Stimulated activated naive CD4-positive, alpha-beta T cell (primary cell): ENCODE measurements around the gene ALDH7A1.
A peak's percentile ranks its signal among the peaks of the same experiment; 100 is the strongest.

Source experiments
- DNase-seq, 6 experiments: peaks; one replicate each; lab custom pipeline; 2025; lab: John Stamatoyannopoulos, UW

ALDH7A1 gene

DNA sequence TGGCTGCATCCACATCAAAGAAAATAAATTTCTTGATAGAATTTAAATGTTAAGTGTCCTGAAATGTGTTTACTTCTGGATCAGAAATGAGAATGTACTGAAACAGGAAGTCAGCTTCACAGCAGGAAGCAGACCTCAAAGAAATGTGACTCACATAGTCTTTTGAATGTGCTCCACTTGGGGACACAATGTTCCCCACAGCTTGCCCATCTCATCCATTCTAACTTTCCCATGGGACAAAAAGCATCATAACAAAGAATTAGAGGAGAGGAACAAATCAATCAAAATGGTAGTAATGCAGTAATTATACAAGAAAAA lies 86.1 kb downstream of the ALDH7A1 start:
- DNase-seq, result peak in 3 of 6 experiments; percentile 39 to 63 (median 56)

GRCh38 chr5:126508251-126508961 lies 86.6 kb downstream of the ALDH7A1 start:
- DNase-seq, result no peak

- no peak for DNase-seq
These were observed 88.9 kb downstream of the ALDH7A1 start for GRCh38 chr5:126506079-126506478.

DNA sequence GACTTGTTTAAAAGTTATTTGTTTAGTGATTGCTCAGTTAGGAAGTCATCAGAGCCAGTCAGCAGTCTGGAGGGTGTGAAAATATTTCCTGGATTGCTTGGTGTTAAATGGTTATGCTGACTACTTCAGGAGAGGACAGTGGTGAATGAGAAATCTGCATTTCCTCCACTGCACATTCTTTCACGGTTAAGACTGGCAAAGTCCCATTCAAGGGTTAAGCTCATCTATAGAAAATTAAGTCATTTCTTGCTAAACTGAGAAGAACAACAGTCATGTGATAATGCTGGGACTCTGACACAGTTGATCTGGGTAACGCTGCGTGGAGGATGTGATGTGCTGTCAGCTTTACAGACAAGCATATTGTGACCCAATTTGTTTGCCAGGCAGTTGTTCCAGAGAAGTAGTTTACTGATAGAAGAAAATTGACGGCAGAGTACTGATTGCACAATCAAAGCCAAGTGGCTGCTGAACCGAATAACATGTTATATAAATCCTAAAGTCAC lies 91.4 kb downstream of the ALDH7A1 start:
- DNase-seq, result peak in 3 of 6 experiments; percentile 40 to 55 (median 51)

DNA sequence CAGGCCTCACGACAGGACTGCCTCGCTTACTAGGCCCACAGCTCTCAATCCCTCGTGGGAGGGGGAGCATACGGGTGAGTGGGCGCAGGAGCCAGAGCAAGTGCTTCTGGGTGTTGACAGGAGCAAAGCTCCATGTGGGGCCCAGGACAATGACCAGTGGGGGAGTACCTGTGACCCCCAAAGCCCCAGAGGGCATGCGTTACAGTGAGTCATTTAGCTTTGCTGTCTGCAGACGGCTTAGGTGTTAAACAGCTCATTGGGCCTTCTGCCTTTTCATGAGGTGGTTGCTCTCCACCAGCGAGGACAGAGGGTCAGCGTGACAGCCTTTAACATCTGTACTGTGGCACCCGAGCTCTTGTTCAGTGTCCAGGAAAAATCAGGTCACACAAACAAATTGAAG lies 93.6 kb downstream of the ALDH7A1 start:
- no peak for DNase-seq

DNA sequence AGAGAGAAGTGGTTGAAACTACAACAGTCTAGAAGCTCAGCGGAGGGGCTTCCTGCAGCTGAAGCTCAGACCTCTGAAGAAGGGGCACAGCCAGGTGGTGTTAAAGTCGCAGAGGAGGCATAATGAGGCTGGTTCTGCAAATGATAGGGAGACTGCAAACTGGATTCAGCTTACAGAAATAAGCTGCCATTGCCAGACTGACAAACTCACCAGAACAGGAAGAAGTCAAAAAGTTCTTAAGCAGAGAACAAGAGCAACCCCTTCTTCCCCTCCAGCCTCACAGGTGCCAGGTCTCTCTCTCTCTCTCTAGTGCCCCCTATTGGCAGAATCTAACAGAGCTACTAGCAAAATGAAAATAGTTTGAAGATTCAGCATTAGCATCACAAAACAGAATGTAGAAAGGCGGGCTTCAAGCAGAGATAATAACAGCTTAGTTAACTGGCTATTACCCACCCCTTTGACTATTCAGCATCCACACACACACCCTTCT lies 95.1 kb downstream of the ALDH7A1 start:
- DNase-seq, result peak; percentile 4 to 84 (median 46)

GRCh38 chr5:126499278-126499677 lies 95.7 kb downstream of the ALDH7A1 start:
- no peak for DNase-seq

DNA sequence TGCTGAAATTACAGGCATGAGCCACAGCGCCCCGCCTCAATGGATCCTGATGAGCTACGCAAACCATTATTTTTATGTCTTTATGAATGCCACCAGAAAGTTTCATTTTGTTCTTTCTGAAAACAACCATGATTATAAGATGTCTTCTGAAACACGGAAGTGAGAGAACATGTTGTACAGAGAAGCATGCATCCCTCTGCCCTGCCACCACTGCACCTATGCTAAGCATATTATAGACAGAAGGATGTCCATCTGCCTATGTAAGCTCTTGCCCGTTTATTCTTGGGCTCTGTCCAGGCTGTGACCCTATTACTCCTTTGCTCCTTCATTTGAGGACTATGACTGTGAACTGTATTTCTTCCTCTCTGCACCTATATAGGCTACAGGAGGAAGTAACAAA lies 97.5 kb downstream of the ALDH7A1 start:
- DNase-seq, result no peak

DNA sequence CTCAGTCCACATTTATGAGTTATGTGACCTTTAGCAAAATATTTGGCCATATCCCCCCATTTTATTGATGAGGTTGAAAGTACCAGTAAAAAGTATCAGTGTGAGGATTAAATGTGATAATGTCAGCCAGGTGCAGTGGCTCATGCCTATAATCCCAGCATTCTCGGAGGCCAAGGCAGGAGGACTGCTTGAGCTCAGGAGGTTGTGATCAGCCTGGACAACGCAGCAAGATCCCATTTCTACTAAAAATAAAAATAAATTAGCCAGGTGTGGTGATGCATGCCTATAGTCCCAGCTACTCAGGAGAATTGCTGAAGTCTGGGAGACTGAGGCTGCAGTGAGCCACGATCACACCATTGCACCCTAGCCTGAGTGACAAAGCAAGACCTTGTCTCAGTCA lies 100.6 kb downstream of the ALDH7A1 start:
- no peak for DNase-seq

GRCh38 chr5:126492939-126493338 lies 102.1 kb downstream of the ALDH7A1 start:
- DNase-seq, result no peak

- no peak for DNase-seq
These were observed 104.7 kb downstream of the ALDH7A1 start for GRCh38 chr5:126490167-126490940.

DNA sequence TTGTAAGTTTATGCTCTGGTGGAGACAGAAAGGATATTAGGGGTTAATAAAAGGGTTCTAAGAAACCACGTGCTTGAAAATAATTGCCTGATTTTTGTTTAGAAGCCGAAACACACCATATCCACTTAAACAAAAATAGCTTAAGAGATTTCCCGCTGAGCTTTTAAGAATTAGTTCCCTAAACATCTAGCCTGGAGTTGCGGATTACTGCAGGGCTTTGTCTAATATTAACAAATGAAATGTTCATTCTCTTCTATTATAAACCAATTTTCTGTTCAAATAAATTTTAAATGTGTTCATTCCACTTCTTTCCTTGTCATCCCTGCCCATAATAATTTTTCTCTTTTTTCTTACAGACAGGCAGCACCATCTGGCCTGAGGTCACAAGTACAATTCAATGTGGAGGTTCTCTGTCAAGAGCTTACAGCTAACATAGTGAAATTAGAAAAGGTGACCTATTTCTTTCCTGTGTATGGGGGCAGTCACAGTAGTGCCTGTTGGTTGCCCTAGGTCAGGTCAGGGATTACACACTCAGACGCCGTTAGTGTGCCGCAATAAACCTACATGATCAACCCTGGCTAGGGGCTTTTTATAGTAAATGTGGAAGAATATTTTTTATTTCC lies 106.5 kb downstream of the ALDH7A1 start:
- no peak for DNase-seq

DNA sequence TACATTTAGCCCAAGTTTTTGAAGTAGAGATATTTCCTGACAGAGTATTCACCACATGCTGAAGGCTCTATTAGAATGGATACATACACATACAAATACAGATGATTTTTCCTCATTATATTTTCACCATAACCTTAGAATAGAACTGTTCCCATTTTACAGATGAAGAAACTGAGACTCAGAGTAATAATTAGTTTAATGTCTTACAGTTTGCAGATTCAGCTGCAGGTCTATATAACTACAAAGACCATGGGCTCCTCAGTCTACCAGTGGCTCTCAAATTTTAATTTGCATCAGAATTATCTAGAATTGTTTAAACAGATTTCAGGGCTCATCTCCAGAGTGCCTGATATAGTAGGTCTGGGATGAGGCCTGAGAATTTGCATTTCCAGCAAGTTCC lies 107.4 kb downstream of the ALDH7A1 start:
- no peak for DNase-seq

GRCh38 chr5:126486332-126486731 lies 108.7 kb downstream of the ALDH7A1 start:
- no peak for DNase-seq

DNA sequence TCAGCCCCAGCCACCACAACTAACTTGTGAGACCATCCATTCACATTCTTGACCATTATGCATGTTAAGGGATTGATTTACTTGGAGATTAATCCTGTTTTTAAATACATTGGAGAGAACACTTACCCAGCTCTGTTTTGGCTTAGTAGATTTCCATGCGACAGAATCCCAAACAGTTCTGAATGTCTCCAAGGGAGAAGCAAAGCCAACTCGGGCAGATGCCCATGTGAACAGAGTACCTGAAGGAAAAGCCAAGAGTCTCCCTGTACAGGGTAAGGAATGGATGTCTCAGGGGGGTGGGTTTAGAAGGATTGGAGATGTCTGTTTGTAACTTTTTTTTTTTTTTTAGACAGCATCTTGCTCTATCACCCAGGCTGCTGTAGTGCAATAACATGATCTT lies 110.8 kb downstream of the ALDH7A1 start:
- no peak for DNase-seq

DNA sequence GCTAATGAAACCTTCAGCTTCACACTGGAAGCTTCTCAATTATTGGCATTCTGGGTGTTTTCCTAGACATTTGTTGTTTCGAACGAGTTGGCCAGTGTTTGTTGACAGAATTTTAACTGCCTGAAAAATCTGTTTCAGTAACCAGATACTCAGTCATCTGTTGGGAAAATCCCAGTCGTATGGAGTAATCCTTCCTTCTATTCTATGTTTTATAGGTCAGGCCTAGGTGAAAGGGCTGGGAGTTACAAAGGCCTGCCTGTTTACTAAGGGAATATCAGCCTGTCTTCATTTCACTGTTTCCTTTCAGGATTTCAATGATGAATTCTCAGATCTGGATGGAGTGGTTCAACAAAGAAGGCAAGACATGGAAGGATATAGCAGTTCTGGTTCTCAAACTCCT lies 111.9 kb downstream of the ALDH7A1 start:
- no peak for DNase-seq

GRCh38 chr5:126482591-126482990 lies 112.4 kb downstream of the ALDH7A1 start:
- DNase-seq, result no peak

- DNase-seq, result no peak
These were observed 113.8 kb downstream of the ALDH7A1 start for GRCh38 chr5:126481243-126481642.
